Measurements from ENCODE around the gene LRRC8D. TPM values are rescaled to one million over a fixed set of nuclear protein-coding genes. Genes with fewer than 3 reads are reported as not detected.

The LRRC8D gene
- total RNA-seq, 1 experiment from 2014 or later: 42.0 TPM

DNA sequence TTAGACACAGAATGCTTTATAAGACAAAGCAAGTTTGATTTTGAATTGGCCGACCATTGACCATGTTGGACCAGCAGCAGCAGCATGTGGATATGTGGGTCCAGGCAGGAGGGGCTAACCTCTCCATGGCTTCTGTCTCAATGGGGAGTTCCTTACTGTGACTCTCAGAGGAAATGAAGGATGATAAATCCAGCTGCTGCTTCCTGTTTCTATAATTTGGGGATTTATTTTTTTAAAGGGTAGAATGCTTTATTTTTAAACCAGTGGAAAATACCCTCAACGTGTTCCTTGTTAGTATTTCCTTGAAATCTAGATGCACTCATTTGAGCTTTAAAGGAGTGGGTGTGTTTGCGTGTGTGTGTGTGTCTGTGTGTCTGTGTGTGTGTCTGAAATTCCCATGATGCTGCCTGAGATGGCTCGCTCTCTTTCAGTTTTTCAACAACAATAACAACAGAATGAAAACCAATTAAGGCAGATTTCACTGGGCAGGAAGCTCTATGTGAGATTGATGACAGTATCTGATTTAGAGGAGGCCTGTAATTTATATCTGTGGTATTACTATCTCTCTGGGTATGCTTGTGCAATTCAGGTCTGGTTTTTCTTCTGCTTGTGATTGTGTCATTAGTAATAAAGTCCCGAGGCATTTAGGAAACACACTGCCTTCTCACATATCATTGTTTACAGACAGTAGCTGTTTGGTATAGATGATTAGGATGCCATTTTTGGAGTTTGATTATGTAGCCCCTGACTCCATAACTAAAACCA is 88.0 kb downstream of the LRRC8D start:
- peak overlapping the region; percentile 85 for H3K27ac Mint-ChIP-seq (ENCODE audit: low read depth, unreplicated experiment)
- H3K27me3 Mint-ChIP-seq (ENCODE audit: insufficient read depth, unreplicated experiment): no peaks in the 10 kb centered on the region
- H3K9me3 Mint-ChIP-seq (ENCODE audit: unreplicated experiment): no peaks in the 10 kb centered on the region
- peaks cover 16% of the 10 kb centered on the region for H3K36me3 Mint-ChIP-seq (ENCODE audit: insufficient read depth, unreplicated experiment)
- TF ChIP-seq, protein P1, sequence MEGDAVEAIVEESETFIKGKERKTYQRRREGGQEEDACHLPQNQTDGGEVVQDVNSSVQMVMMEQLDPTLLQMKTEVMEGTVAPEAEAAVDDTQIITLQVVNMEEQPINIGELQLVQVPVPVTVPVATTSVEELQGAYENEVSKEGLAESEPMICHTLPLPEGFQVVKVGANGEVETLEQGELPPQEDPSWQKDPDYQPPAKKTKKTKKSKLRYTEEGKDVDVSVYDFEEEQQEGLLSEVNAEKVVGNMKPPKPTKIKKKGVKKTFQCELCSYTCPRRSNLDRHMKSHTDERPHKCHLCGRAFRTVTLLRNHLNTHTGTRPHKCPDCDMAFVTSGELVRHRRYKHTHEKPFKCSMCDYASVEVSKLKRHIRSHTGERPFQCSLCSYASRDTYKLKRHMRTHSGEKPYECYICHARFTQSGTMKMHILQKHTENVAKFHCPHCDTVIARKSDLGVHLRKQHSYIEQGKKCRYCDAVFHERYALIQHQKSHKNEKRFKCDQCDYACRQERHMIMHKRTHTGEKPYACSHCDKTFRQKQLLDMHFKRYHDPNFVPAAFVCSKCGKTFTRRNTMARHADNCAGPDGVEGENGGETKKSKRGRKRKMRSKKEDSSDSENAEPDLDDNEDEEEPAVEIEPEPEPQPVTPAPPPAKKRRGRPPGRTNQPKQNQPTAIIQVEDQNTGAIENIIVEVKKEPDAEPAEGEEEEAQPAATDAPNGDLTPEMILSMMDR (IDR thresholded peaks at IDR 0.05; ENCODE audit: unreplicated experiment): no peak
- H3K4me3 Mint-ChIP-seq (ENCODE audit: unreplicated experiment): no peak overlapping the region
- DNase-seq (ENCODE audit: unreplicated experiment): peak; percentile 66
- POLR2A ChIA-PET: interaction anchor here (0.6 to 2.8 kb wide), 14 partner anchors 9 to 87 kb away, joined by 3 to 22 read pairs (median 4); partner anchors contain the start of gene LRRC8D
- peaks cover 41% of the 10 kb centered on the region for H3K4me1 Mint-ChIP-seq (ENCODE audit: insufficient read depth, unreplicated experiment)
- CTCF ChIA-PET: interaction anchor here (0.6 to 1.2 kb wide), 3 partner anchors 17 to 65 kb away, joined by 3 to 4 read pairs (median 3); no protein-coding TSS in a partner anchor
- BruUV-seq (replicated peaks): no TSS peak
- intact Hi-C loops (cut with micrococcal nuclease): no loop called here

DNA sequence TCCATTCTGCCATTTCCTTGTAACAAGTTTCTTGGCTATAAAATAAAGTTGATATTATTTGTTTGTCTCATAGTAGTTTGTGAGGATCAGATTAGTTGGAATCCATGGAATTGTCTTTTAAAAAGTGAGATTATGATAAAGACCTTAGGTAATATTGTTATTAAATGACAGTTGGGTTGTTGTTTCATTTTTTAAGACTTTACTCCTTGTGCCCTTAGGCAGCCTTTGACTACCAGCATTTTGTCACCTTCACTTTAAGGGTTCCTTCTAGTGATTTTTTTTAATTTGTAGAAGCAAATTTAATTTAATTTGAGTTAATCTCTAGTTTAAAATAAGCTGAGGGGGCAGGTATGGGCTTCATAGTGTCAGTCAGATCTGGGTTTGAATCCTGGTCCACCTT is 89.4 kb downstream of the LRRC8D start:
- POLR2A ChIA-PET: interaction anchor here (0.6 to 2.8 kb wide), 9 partner anchors 9 to 1866 kb away, joined by 3 to 22 read pairs (median 4); no protein-coding TSS in a partner anchor
- no peak for DNase-seq (ENCODE audit: unreplicated experiment)
- intact Hi-C loops (cut with micrococcal nuclease): no loop called here
- Mint-ChIP-seq H3K4me1 (ENCODE audit: insufficient read depth, unreplicated experiment) (peaks cover 41% of the 10 kb centered on the region), H3K27me3 (ENCODE audit: insufficient read depth, unreplicated experiment) (no peaks in the 10 kb centered on the region), H3K4me3 (ENCODE audit: unreplicated experiment) (no peak overlapping the region), H3K36me3 (ENCODE audit: insufficient read depth, unreplicated experiment) (peaks cover 22% of the 10 kb centered on the region), H3K9me3 (ENCODE audit: unreplicated experiment) (no peaks in the 10 kb centered on the region), H3K27ac (ENCODE audit: low read depth, unreplicated experiment) (no peak overlapping the region)
- BruUV-seq (replicated peaks): no TSS peak
- CTCF ChIA-PET: interaction anchor here (0.8 to 1.1 kb wide), 2 partner anchors 36 to 77 kb away, joined by 3 read pairs; no protein-coding TSS in a partner anchor
- TF ChIP-seq, protein P1 (IDR thresholded peaks at IDR 0.05; ENCODE audit: unreplicated experiment): no peak

DNA sequence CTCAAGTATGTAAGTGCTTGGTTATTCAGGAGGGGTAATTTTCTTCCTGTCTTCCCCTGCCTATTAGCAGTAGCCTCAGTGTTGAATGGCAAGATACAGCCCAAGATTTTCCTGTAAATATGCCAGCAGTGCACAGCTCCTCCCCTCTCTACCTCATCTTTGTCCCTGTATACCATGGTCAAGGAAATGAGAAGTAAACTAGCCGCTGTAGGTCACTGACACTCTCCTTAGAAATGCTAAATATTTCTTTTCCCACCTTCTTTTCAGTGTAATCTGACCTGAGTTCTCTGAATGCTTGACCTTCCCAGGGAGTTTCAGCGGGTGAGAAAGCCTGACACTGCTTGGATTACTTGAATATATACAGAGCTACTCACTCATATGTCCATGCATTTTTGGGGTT is 89.9 kb downstream of the LRRC8D start:
- no TSS peak for BruUV-seq (replicated peaks)
- H3K4me3 Mint-ChIP-seq (ENCODE audit: unreplicated experiment): no peak overlapping the region
- POLR2A ChIA-PET: interaction anchor here (1.0 to 1.9 kb wide), 6 partner anchors 9 to 92 kb away, joined by 3 to 6 read pairs (median 4); no protein-coding TSS in a partner anchor
- peak; percentile 67 for DNase-seq (ENCODE audit: unreplicated experiment)
- no peaks in the 10 kb centered on the region for H3K27me3 Mint-ChIP-seq (ENCODE audit: insufficient read depth, unreplicated experiment)
- no peaks in the 10 kb centered on the region for H3K9me3 Mint-ChIP-seq (ENCODE audit: unreplicated experiment)
- intact Hi-C loops (cut with micrococcal nuclease): no loop called here
- TF ChIP-seq, protein P1 (IDR thresholded peaks at IDR 0.05; ENCODE audit: unreplicated experiment): no peak
- CTCF ChIA-PET: interaction anchor here (0.6 to 0.8 kb wide), 2 partner anchors 77 to 93 kb away, joined by 3 read pairs; no protein-coding TSS in a partner anchor
- H3K36me3 Mint-ChIP-seq (ENCODE audit: insufficient read depth, unreplicated experiment): peaks cover 22% of the 10 kb centered on the region
- H3K27ac Mint-ChIP-seq (ENCODE audit: low read depth, unreplicated experiment): no peak overlapping the region
- peaks cover 41% of the 10 kb centered on the region for H3K4me1 Mint-ChIP-seq (ENCODE audit: insufficient read depth, unreplicated experiment)

DNA sequence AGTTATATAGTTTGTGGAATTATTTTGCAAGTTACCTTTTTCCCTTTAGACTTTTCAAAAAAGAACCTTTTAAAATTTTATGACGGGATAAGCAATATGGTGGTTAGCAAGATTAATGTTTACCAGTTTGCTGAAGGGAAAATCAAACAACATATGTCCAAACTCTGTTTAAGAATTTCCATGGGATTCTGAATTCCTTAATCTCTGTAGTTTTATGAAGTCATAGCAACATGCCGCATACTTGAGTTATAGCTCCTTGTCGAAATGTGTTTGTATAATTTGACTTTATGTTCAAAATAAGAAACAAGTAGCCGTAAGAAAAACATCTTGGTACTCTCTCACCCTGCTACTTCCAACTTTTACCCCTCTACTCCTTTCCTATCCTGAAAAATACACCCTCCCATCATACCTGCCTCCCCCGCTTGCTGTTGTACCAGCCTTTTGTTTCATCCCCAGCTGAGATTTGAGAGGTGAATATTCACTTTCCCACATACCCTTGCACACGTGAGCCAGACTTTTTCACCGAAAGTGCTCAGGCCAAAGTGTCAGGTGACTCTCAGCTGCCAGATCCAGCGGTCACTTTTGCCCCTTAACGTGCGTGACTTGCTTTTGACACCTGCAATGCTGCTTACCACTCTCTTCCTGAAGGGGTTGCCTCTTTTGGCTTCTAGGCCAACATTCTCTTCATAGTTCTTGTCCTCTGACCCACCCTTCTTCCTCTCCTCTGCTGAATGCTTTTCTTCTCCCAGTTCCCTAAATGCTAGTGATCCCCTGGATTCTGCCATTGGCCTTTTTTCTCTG is 90.6 kb downstream of the LRRC8D start:
- intact Hi-C loops (cut with micrococcal nuclease): no loop called here

More for the DNA sequence above, 90.6 kb downstream of the LRRC8D start:
- Mint-ChIP-seq H3K4me1 (ENCODE audit: insufficient read depth, unreplicated experiment) (peaks cover 41% of the 10 kb centered on the region), H3K27ac (ENCODE audit: low read depth, unreplicated experiment) (peak overlapping the region; percentile 60), H3K4me3 (ENCODE audit: unreplicated experiment) (no peak overlapping the region), H3K27me3 (ENCODE audit: insufficient read depth, unreplicated experiment) (no peaks in the 10 kb centered on the region), H3K9me3 (ENCODE audit: unreplicated experiment) (no peaks in the 10 kb centered on the region), H3K36me3 (ENCODE audit: insufficient read depth, unreplicated experiment) (peaks cover 22% of the 10 kb centered on the region)
- ChIA-PET POLR2A (interaction anchor here (0.6 to 1.4 kb wide), 6 partner anchors 9 to 91 kb away, joined by 3 to 6 read pairs (median 3); no protein-coding TSS in a partner anchor), CTCF (interaction anchor here (0.6 to 0.8 kb wide), 2 partner anchors 76 to 93 kb away, joined by 3 read pairs; no protein-coding TSS in a partner anchor)
- no peak for DNase-seq (ENCODE audit: unreplicated experiment)
- TF ChIP-seq, protein P1 (IDR thresholded peaks at IDR 0.05; ENCODE audit: unreplicated experiment): no peak
- BruUV-seq (replicated peaks): no TSS peak
